ENCODE data around the gene SYT13. TPM values are rescaled to one million over a fixed set of nuclear protein-coding genes. Genes with fewer than 3 reads are reported as not detected.

Gene SYT13
- total RNA-seq, 6 experiments from 2014 or later, result 0.12 to 0.63 (median 0.44) TPM; not detected in 1

GRCh38 chr11:45316258-45316657, 30.1 kb upstream of the SYT13 start:
- Histone ChIP-seq H3K36me3 (no peaks in the 10 kb centered on the region), H3K9me3 (no peaks in the 10 kb centered on the region), H3K4me3 (no peak overlapping the region), H3K4me1 (no peaks in the 10 kb centered on the region), H3K27me3 (no peaks in the 10 kb centered on the region), H3K27ac (no peak overlapping the region)
- DNase-seq, result no peak
- intact Hi-C loops (cut with DNase I), result no loop called here
- ATAC-seq, result no peak
- TF ChIP-seq POLR2A (IDR thresholded peaks at IDR 0.05) (no peak), CTCF (IDR thresholded peaks at IDR 0.05) (no peak)
- WGBS (ENCODE audit: insufficient coverage, low coverage, low lambda C conversion rate, missing lambda C conversion rate), result 70% methylated on average over 7 of the region's 9 CpGs

GRCh38 chr11:45314900-45315299, 28.8 kb upstream of the SYT13 start:
- 64% methylated on average over 2 of the region's 2 CpGs for WGBS (ENCODE audit: insufficient coverage, low coverage, low lambda C conversion rate, missing lambda C conversion rate)
- ATAC-seq (no peak), DNase-seq (no peak)

GRCh38 chr11:45313171-45313865, 27.2 kb upstream of the SYT13 start:
- Histone ChIP-seq H3K27me3 (no peaks in the 10 kb centered on the region), H3K9me3 (no peaks in the 10 kb centered on the region), H3K27ac (no peak overlapping the region), H3K36me3 (no peaks in the 10 kb centered on the region), H3K4me3 (no peak overlapping the region), H3K4me1 (no peaks in the 10 kb centered on the region)
- intact Hi-C loops (cut with DNase I), result no loop called here
- DNase-seq (no peak), ATAC-seq (no peak)
- TF ChIP-seq POLR2A (IDR thresholded peaks at IDR 0.05) (no peak), CTCF (IDR thresholded peaks at IDR 0.05) (no peak)
- WGBS (ENCODE audit: insufficient coverage, low coverage, low lambda C conversion rate, missing lambda C conversion rate), result 100% methylated on average over 1 of the region's 1 CpG

More at GRCh38 chr11:45314900-45315299, 28.8 kb upstream of the SYT13 start:
- no peak overlapping the region for H3K4me3 ChIP-seq
- H3K27me3 ChIP-seq, result no peaks in the 10 kb centered on the region
- no peak for TF ChIP-seq POLR2A (IDR thresholded peaks at IDR 0.05)
- no peak for TF ChIP-seq CTCF (IDR thresholded peaks at IDR 0.05)
- H3K4me1 ChIP-seq, result no peaks in the 10 kb centered on the region
- H3K9me3 ChIP-seq, result no peaks in the 10 kb centered on the region
- H3K36me3 ChIP-seq, result no peaks in the 10 kb centered on the region
- intact Hi-C loops (cut with DNase I), result no loop called here
- H3K27ac ChIP-seq, result no peak overlapping the region

- no peak for DNase-seq
- TF ChIP-seq CTCF (IDR thresholded peaks at IDR 0.05), result no peak
- no peak for TF ChIP-seq POLR2A (IDR thresholded peaks at IDR 0.05)
- Histone ChIP-seq H3K4me3 (no peak overlapping the region), H3K27ac (no peak overlapping the region), H3K36me3 (no peaks in the 10 kb centered on the region), H3K27me3 (no peaks in the 10 kb centered on the region), H3K9me3 (no peaks in the 10 kb centered on the region), H3K4me1 (no peaks in the 10 kb centered on the region)
- intact Hi-C loops (cut with DNase I), result no loop called here
- WGBS (ENCODE audit: insufficient coverage, low coverage, low lambda C conversion rate, missing lambda C conversion rate), result 32% methylated on average over 3 of the region's 5 CpGs
- ATAC-seq, result no peak
These were observed 19.9 kb upstream of the SYT13 start for GRCh38 chr11:45305874-45306623.
